ENCODE data around the gene ZNF358. TPM values are rescaled to one million over a fixed set of nuclear protein-coding genes. Genes with fewer than 3 reads are reported as not detected.
A peak's percentile ranks its signal among the peaks of the same experiment; 100 is the strongest.

ZNF358 gene
- 10 to 100 TPM; 31.9 to 59.6 (median 59.1) TPM for polyA plus RNA-seq (ENCODE audit: insufficient read length in 3 of 3)
- long read RNA-seq, donor 1, transcript ZNF358-202 (2 exons, 1,954 nt): major isoform, 22 of 22 reads
- long read RNA-seq, donor 1, partial matches to known transcripts: 0 of 22 reads
- long read RNA-seq, donor 1, other reads (novel, unspliced or antisense): 0 of 22 reads
- long read RNA-seq, donor 2, transcript ZNF358-202 (2 exons, 1,954 nt): major isoform, 26 of 73 reads
- long read RNA-seq, donor 2, partial matches to known transcripts: 46 of 73 reads
- long read RNA-seq, donor 2, other reads (novel, unspliced or antisense): 0 of 73 reads
- long read RNA-seq, donor 3, transcript ZNF358-202 (2 exons, 1,954 nt): major isoform, 42 of 42 reads
- long read RNA-seq, donor 3, partial matches to known transcripts: 0 of 42 reads
- long read RNA-seq, donor 3, other reads (novel, unspliced or antisense): 0 of 42 reads
- long read RNA-seq, donor 4, transcript ZNF358-202 (2 exons, 1,954 nt): major isoform, 34 of 58 reads
- long read RNA-seq, donor 4, partial matches to known transcripts: 24 of 58 reads
- long read RNA-seq, donor 4, other reads (novel, unspliced or antisense): 0 of 58 reads
- long read RNA-seq, donor 5: 0 reads
- long read RNA-seq, donor 6, transcript ZNF358-202 (2 exons, 1,954 nt): major isoform, 37 of 38 reads
- long read RNA-seq, donor 6, partial matches to known transcripts: 0 of 38 reads
- long read RNA-seq, donor 6, other reads (novel, unspliced or antisense): 0 of 38 reads
- long read RNA-seq, donor 7, transcript ZNF358-202 (2 exons, 1,954 nt): major isoform, 28 of 29 reads
- long read RNA-seq, donor 7, partial matches to known transcripts: 0 of 29 reads
- long read RNA-seq, donor 7, other reads (novel, unspliced or antisense): 0 of 29 reads
- long read RNA-seq, donor 8: 0 reads
- long read RNA-seq, donor 9, transcript ZNF358-202 (2 exons, 1,954 nt): major isoform, 30 of 30 reads
- long read RNA-seq, donor 9, partial matches to known transcripts: 0 of 30 reads
- long read RNA-seq, donor 9, other reads (novel, unspliced or antisense): 0 of 30 reads
- long read RNA-seq, donor 10, transcript ZNF358-202 (2 exons, 1,954 nt): major isoform, 43 of 43 reads
- long read RNA-seq, donor 10, partial matches to known transcripts: 0 of 43 reads
- long read RNA-seq, donor 10, other reads (novel, unspliced or antisense): 0 of 43 reads
- long read RNA-seq, donor 11, transcript ZNF358-202 (2 exons, 1,954 nt): major isoform, 38 of 63 reads
- long read RNA-seq, donor 11, partial matches to known transcripts: 25 of 63 reads
- long read RNA-seq, donor 11, other reads (novel, unspliced or antisense): 0 of 63 reads
- long read RNA-seq, donor 12, transcript ZNF358-202 (2 exons, 1,954 nt): major isoform, 14 of 14 reads
- long read RNA-seq, donor 12, partial matches to known transcripts: 0 of 14 reads
- long read RNA-seq, donor 12, other reads (novel, unspliced or antisense): 0 of 14 reads
- long read RNA-seq, donor 13: 0 reads
- long read RNA-seq, donor 14, transcript ZNF358-202 (2 exons, 1,954 nt): major isoform, 26 of 58 reads
- long read RNA-seq, donor 14, partial matches to known transcripts: 32 of 58 reads
- long read RNA-seq, donor 14, other reads (novel, unspliced or antisense): 0 of 58 reads
- long read RNA-seq, donor 15, transcript ZNF358-202 (2 exons, 1,954 nt): major isoform, 17 of 17 reads
- long read RNA-seq, donor 15, partial matches to known transcripts: 0 of 17 reads
- long read RNA-seq, donor 15, other reads (novel, unspliced or antisense): 0 of 17 reads
- long read RNA-seq, donor 16, transcript ZNF358-202 (2 exons, 1,954 nt): major isoform, 110 of 110 reads
- long read RNA-seq, donor 16, partial matches to known transcripts: 0 of 110 reads
- long read RNA-seq, donor 16, other reads (novel, unspliced or antisense): 0 of 110 reads

DNA sequence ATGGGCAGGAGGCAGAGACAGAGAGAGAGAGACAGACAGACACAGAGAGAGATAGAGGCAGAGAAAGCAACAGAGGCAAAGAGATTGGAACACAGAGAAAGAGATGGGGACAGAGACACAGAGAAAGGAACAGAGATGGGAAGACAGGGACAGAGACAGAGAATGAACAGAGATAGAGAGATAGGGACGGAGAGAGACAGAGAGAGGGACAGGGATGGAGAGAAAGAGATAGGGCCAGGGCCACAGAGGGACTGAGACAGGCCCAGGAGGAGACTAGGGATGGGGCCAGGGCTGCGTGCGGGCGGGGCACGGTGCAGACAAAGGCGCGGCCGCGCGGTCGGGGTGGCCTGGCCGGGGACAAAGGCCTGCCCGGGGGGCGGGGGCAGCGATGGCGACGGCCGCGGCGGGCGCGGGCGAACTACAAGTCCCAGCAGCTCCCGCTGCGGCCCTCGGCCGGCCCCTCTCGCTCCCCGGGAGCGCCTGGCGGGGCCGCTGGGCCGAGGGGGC, at the start of gene ZNF358:
Gene ZNF358 (plus strand): TSS at position 459 of the 507 bp plus-strand sequence. CDS start 3,140 bp downstream, outside the sequence.
- peak in 2 of 11 donors; percentile 65 to 70 for DNase-seq (ENCODE audit: extremely low read depth in 1 of 11, low read depth in 9 of 11, low spot score in 4 of 11)

GRCh38 chr19:7467009-7467989, 48.6 kb upstream of the ZNF358 start:
- no peak for DNase-seq (ENCODE audit: extremely low read depth in 1 of 11, low read depth in 9 of 11, low spot score in 4 of 11)

GRCh38 chr19:7468840-7469239, 47.1 kb upstream of the ZNF358 start:
- no peak for DNase-seq (ENCODE audit: extremely low read depth in 1 of 11, low read depth in 9 of 11, low spot score in 4 of 11)

- DNase-seq (ENCODE audit: extremely low read depth in 1 of 11, low read depth in 9 of 11, low spot score in 4 of 11): no peak
Measured at GRCh38 chr19:7469669-7470285, 46.1 kb upstream of the ZNF358 start.

DNA sequence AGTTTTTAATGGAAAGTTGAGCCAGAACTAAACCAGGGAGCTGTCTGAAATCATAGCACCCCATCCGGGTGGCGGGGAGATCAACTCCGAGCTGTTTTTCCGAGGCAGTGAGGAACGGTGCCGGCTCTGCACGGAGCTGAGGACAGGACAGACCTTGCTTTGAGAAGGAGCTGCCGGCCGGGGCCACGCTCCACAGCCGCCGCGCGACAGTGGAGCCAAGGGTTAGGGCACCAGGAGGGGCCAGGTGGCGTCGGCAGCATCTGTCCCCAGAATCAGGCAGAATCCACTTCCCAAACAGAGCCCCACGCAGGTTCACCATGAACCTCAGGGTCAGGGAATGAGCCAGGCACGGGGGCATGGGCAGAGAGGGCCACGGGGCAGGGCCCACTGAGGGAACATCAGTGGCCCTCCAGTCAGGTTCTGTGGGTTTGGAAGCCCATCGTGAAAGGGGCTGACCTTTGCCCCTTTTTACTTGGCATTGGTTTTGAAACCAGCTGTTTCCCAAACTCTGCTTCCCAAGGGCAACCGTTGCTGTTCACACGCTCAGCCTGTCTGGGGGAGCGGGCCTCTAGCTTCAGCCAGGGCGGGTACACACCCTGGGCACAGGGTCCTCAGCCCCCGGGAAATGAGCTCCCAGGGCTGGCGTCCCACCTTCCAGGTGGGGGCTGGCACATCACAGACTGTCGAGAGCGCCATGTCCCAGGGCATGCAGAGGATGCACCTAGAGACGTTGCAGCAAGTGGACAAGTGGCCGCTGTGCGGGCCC, 45.2 kb upstream of the ZNF358 start:
- DNase-seq (ENCODE audit: extremely low read depth in 1 of 11, low read depth in 9 of 11, low spot score in 4 of 11): no peak

- no peak for DNase-seq (ENCODE audit: extremely low read depth in 1 of 11, low read depth in 9 of 11, low spot score in 4 of 11)
Measured at GRCh38 chr19:7471696-7472615, 43.9 kb upstream of the ZNF358 start.

DNA sequence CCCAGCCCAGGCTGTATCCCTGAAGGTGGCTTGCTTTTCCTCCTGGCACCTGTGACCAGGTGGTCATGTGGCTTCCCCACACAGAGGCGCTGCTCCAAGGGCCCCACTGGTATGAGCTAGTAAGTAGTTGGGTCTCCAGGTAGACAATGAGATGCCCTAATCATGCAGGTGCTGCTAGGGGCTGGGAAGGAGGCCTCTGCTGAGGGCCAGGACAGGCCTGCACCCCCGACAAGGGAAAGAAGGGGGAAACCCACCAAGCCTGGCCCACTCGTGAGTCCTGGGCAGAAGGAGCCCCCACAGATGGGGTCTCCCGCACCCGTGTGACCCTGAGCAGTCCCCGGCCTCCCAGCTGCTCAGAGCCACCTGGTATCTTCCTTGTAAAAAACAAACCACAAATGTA, 40.2 kb upstream of the ZNF358 start:
- DNase-seq (ENCODE audit: extremely low read depth in 1 of 11, low read depth in 9 of 11, low spot score in 4 of 11): no peak

DNA sequence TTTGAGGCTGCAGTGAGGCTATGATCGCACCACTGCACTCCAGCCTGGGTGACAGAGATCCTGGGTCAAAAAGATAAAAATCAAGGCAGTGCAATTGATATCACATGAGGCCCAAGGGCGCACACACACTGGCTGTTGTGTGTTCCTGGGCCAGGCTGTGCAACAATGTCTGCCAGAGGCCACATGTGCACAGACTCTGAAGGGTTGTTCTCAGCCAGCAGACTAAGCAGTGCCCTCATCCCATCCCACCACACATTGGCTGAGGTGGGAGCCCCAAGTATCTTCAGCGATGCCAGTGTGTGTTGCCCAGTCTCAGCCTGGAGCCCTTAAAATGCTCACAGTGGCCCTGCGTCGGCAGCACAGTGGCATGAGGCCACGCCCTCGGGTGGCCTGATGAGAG, 39.7 kb upstream of the ZNF358 start:
- DNase-seq (ENCODE audit: extremely low read depth in 1 of 11, low read depth in 9 of 11, low spot score in 4 of 11): no peak

DNA sequence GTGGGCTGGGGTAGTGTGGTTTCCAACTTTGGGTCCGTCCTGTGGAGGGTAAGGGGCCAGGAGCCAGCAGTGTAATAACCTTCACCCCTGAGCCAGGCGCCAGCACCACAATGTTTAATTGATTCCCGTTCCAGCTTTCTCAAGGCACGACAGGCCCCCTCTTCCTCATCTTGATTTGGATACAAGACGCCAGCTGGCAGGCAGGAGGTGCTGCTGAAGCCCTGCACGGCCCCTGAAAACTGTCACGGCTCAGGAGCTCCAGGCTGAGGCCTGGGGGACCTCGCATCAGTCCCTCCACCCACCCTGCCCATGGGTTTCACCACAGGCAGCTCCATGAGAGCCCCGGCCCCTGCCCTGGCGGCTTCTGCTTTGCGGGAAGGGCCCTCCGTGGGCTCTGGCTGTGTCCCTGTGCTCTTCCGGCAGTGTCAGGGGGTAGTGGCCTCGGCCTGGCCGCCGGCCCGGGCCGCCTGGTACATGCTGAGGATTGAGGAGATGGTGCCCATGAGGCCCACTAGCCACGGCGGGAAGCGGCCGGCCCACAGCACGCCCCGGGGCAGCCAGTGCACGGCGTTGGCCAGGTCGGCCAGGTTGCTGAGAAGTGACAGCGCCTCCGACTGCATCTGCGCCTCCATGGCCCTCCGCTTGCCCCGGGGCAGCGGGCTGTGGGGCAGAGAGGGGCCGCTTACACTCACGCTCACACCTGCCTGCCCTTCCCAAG, 39.0 kb upstream of the ZNF358 start:
- DNase-seq (ENCODE audit: extremely low read depth in 1 of 11, low read depth in 9 of 11, low spot score in 4 of 11): no peak

DNA sequence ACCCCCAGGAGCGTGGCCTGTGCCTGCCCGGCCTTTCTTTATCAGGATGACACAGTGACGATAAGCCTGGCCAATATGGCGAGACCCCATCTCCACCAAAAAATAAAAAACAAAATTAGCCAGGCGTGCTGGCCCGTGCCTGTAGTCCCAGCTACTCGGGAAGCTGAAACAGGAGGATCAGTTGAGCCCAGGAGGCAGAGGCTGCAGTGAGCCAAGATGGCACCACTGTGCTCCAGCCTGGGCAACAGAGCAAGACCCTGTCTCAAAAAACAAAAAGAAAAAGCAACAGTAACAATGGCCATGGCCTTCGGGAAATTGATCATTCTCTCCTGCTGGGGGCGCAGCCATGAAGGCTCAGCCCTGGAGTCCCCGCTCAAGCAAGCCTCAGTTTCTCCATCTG, 38.1 kb upstream of the ZNF358 start:
- DNase-seq (ENCODE audit: extremely low read depth in 1 of 11, low read depth in 9 of 11, low spot score in 4 of 11): no peak

DNA sequence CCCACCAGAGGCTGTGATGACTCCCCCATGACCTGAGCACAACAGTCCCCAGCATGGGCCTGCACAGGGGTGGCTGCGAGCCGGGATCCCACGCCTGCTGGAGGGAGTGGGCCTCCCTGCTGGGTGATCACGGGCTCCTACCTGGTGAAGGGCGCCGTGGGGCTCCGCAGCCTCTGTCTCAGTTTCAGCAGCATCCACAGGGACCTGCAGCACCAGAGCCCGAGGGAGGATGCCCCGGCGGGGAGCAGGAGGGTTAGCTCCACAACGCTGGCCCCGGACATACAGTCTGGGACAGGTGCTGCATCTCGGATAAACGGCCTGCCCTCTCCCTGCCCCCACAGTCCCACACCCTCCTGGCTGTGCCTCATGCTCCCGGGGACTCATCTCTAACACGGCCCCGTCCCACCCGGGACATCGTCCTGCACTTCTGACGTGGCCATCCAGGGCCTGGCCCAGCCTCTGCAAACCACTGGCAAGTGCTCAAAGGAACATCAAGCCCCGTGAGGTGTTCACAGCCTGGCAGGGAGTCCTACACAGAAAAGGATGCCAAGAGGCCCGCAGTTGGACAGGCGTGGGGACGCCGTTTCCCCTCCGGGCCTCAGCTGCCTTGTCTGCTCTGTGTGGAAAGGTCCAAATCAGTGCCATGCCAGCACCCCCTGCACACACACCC, 37.6 kb upstream of the ZNF358 start:
- no peak for DNase-seq (ENCODE audit: extremely low read depth in 1 of 11, low read depth in 9 of 11, low spot score in 4 of 11)

DNA sequence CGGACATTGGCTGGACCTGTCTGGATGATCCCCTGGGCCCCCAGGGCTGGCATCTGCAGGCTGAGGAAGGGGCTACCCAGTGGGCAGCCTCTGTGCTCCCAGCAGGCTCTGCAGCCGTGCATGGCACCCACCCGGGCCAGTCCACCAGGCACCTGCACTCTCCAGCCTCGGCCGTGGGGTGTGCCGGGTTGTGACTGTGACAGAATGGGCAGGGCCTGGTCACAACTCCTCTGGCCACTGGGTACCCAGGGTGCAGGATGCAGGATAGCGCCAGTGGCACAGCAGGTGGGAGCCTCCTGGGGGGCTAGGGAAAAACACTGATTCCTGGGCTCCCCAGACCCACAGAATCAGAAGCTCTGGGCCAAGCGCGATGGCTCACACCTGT, 37.1 kb upstream of the ZNF358 start:
- no peak for DNase-seq (ENCODE audit: extremely low read depth in 1 of 11, low read depth in 9 of 11, low spot score in 4 of 11)

DNA sequence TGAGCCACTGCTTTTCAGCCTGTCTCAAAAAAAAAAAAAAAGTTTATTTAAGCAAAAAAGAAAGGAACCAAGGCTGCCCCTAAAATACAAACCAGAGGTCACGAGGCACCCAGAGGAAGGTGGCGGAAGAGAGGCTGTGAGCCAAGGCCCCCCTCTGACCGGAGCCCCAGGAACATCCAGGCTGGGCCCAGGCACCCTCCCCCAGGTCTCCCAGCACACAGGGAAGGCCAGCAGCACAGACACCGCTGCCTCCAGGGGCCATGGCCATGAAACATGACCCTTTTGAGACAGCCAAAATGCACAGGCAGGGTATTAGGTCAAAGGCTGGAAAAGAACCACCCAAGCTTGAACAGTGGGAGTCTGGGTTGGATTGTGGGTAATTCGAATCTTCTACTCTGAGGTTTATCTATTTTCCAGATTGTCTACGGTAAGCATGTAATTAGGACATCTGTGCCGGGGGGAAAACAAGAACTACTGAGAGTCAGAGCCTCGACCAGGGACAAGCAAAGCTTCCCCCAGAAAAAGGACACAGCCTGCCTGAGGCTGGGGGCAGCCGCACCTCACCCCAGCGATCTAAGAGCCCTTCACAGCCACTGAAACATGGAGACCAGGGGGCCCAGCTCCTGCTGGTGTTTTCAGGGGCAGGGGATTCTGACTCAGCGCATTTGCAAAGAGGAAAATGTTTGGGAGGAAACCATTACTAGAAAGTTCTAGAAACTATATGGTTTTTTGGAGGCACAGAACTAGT, 35.5 kb upstream of the ZNF358 start:
- DNase-seq (ENCODE audit: extremely low read depth in 1 of 11, low read depth in 9 of 11, low spot score in 4 of 11): no peak
